Measurements from ENCODE around the gene AQP1. TPM values are rescaled to one million over a fixed set of nuclear protein-coding genes. Genes with fewer than 3 reads are reported as not detected.

AQP1 gene
- total RNA-seq, 3 donors from 2014 or later (not counting 1 experiment from before 2014, with no cell fraction given): 0.50 to 1.4 TPM; not detected in 1

DNA sequence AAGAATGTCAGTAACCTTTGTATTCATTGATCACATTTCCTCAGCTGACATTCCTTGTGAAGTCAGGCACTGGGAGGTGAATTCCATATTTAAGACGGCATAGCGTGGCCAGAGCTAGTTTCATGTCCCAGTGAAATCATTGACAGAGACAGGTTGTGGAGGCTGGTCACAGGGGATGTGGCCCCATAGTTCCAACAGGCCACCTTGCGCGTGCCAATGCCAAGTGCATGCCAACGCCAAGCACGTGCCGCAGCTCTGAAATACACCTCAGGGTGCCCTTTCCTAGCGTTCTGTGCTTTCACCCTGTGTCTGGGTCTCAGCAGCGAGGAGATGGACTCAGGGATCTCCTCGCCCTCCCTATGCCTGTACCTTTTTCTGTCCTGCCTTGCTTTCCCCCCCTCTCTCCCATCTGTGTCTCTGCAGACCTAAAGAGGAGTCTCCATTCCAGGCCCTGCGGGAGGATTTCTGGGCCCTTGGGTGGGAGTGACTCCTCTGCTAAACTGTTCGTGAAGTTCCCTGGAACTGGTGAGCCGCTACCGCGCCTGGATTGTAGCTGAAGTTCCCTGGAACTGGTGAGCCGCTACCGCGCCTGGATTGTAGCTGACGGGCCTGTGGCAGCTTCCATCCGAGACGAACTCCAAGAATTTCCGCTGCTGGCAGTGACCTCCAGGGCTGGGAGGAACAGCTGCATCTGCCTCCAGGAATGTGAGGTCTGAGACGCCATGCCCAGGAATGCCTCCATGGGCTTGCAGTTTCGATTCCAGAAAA lies 19.7 kb downstream of the AQP1 start:
- TF ChIP-seq, protein P1, sequence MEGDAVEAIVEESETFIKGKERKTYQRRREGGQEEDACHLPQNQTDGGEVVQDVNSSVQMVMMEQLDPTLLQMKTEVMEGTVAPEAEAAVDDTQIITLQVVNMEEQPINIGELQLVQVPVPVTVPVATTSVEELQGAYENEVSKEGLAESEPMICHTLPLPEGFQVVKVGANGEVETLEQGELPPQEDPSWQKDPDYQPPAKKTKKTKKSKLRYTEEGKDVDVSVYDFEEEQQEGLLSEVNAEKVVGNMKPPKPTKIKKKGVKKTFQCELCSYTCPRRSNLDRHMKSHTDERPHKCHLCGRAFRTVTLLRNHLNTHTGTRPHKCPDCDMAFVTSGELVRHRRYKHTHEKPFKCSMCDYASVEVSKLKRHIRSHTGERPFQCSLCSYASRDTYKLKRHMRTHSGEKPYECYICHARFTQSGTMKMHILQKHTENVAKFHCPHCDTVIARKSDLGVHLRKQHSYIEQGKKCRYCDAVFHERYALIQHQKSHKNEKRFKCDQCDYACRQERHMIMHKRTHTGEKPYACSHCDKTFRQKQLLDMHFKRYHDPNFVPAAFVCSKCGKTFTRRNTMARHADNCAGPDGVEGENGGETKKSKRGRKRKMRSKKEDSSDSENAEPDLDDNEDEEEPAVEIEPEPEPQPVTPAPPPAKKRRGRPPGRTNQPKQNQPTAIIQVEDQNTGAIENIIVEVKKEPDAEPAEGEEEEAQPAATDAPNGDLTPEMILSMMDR (IDR thresholded peaks at IDR 0.05): no peak
- H3K4me3 ChIP-seq (ENCODE audit: low read length): no peak overlapping the region
- H3K4me1 ChIP-seq (ENCODE audit: control insufficient read depth, insufficient read depth, low read length): no peaks in the 10 kb centered on the region
- no peak for ATAC-seq
- DNase-seq: no peak
- no peak overlapping the region for H3K27ac ChIP-seq (ENCODE audit: low read length)
- Mint-ChIP-seq H3K27me3 (ENCODE audit: low read depth in 2 of 2) (no peaks in the 10 kb centered on the region), H3K4me3 (no peak overlapping the region), H3K27ac (no peak overlapping the region), H3K4me1 (no peaks in the 10 kb centered on the region), H3K9me3 (no peaks in the 10 kb centered on the region), H3K36me3 (no peaks in the 10 kb centered on the region)
- WGBS (ENCODE audit: insufficient coverage): 89% methylated on average over 24 of the region's 24 CpGs
- intact Hi-C loops (cut with micrococcal nuclease): no loop called here
- H3K27me3 ChIP-seq (ENCODE audit: control insufficient read depth, insufficient read depth, low read length): no peaks in the 10 kb centered on the region
- H3K36me3 ChIP-seq (ENCODE audit: control insufficient read depth, insufficient read depth, low read length): no peaks in the 10 kb centered on the region
- H3K9me3 ChIP-seq (ENCODE audit: control insufficient read depth, insufficient read depth, low read length): no peaks in the 10 kb centered on the region

DNA sequence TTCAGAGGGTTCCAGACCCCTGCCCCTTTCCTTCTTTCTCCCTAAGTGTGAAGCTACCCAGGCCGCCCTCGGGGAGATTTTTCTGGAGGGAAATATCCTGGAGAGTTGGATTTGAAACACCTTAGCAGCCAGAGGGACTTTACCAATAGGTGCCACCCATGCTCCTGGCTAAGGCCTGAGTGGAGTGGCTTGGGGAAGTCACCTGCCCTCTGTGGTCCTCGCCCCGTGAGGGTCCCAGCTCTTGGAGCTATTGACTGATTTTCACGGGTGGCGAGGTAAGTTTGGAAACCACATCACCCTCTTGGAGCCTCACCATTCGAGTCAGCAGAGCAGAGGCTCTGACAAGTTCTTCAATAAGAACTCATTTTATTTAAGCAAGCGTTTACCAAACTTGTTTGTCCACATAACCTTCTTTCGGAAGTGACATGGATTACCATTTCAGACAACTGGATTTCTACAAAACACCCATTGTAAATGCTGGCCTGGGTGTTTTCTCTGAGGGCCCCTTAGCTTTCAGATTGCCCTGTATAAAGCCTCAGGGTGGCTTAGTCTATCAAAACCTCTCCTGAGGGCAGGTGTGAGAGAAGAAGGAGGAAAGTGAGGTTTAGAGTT lies 20.4 kb downstream of the AQP1 start:
- Mint-ChIP-seq H3K36me3 (no peaks in the 10 kb centered on the region), H3K27me3 (ENCODE audit: low read depth in 2 of 2) (peaks cover 3 to 6% of the 10 kb centered on the region in 2 donors), H3K27ac (no peak overlapping the region), H3K9me3 (no peaks in the 10 kb centered on the region), H3K4me3 (no peak overlapping the region), H3K4me1 (no peaks in the 10 kb centered on the region)
- intact Hi-C loops (cut with micrococcal nuclease): no loop called here
- DNase-seq: no peak
- no peaks in the 10 kb centered on the region for H3K9me3 ChIP-seq (ENCODE audit: control insufficient read depth, insufficient read depth, low read length)
- TF ChIP-seq, protein P1 (IDR thresholded peaks at IDR 0.05): no peak
- no peaks in the 10 kb centered on the region for H3K4me1 ChIP-seq (ENCODE audit: control insufficient read depth, insufficient read depth, low read length)
- ATAC-seq: no peak
- H3K27ac ChIP-seq (ENCODE audit: low read length): no peak overlapping the region
- no peaks in the 10 kb centered on the region for H3K36me3 ChIP-seq (ENCODE audit: control insufficient read depth, insufficient read depth, low read length)
- 88% methylated on average over 9 of the region's 9 CpGs for WGBS (ENCODE audit: insufficient coverage)
- no peaks in the 10 kb centered on the region for H3K27me3 ChIP-seq (ENCODE audit: control insufficient read depth, insufficient read depth, low read length)
- H3K4me3 ChIP-seq (ENCODE audit: low read length): no peak overlapping the region

DNA sequence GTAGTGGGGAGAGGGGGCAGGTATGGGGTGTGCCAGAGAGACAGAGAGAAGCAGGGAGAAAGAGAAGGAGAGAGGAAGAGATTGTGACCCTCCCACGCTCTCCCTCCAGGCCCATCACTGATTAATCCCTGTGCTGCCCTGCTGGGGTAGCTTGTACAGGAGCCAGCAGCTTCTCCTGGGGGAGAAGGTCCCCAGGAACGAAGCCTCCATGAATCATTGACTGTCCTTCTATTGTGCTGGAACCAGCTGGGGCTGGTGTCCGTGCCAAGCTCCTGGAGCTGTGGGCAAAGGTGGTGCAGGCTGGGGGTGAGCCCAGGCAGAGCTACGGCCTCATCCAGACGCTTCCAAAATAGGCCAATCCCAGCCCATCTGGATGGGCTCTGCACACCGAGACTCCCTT lies 20.9 kb downstream of the AQP1 start:
- WGBS (ENCODE audit: insufficient coverage): 74% methylated on average over 6 of the region's 6 CpGs
- Histone ChIP-seq H3K27me3 (ENCODE audit: control insufficient read depth, insufficient read depth, low read length) (no peaks in the 10 kb centered on the region), H3K4me1 (ENCODE audit: control insufficient read depth, insufficient read depth, low read length) (no peaks in the 10 kb centered on the region)

More for the DNA sequence above, 20.9 kb downstream of the AQP1 start:
- no peaks in the 10 kb centered on the region for H3K36me3 Mint-ChIP-seq
- H3K9me3 Mint-ChIP-seq: no peaks in the 10 kb centered on the region
- DNase-seq (no peak), ATAC-seq (no peak)
- no peaks in the 10 kb centered on the region for H3K4me1 Mint-ChIP-seq
- intact Hi-C loops (cut with micrococcal nuclease): no loop called here
- no peaks in the 10 kb centered on the region for H3K36me3 ChIP-seq (ENCODE audit: control insufficient read depth, insufficient read depth, low read length)
- H3K27me3 Mint-ChIP-seq (ENCODE audit: low read depth in 2 of 2): peaks cover 3 to 7% of the 10 kb centered on the region in 2 donors
- H3K27ac ChIP-seq (ENCODE audit: low read length): no peak overlapping the region
- TF ChIP-seq, protein P1 (IDR thresholded peaks at IDR 0.05): no peak
- H3K4me3 Mint-ChIP-seq: no peak overlapping the region
- no peaks in the 10 kb centered on the region for H3K9me3 ChIP-seq (ENCODE audit: control insufficient read depth, insufficient read depth, low read length)
- H3K27ac Mint-ChIP-seq: no peak overlapping the region
- H3K4me3 ChIP-seq (ENCODE audit: low read length): no peak overlapping the region
